Measurements from ENCODE around the gene BTBD2. TPM values are rescaled to one million over a fixed set of nuclear protein-coding genes. Genes with fewer than 3 reads are reported as not detected.

Gene BTBD2
- 65.7 TPM for total RNA-seq

DNA sequence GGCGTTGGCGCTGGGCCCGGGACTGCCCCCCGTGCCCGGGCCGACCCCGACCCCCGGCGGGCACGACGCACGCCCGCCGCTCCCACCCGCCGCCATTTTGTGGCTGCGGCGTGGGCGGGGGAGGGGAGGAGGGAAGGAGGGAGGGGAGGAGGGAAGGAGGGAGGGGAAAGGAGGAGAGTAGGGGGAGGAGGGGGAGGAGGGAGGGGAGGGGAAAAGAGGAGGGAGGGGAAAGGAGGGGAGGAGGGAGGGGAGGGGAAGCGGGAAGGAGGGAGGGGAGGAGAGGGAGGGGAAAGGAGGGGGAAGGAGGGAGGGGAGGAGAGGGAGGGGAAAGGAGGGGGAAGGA, at the start of gene BTBD2:
BTBD2 (minus strand) TSS at position 107 of the 343 bp plus-strand sequence; CDS start at position 96, 11 bp downstream.
- intact Hi-C loops (cut with DNase I): loop anchor here (5.0 kb wide), 1 partner anchor 62 kb away; no protein-coding TSS in a partner anchor
- peak; percentile 84 for DNase-seq (ENCODE audit: low spot score)
- no peak for ATAC-seq

DNA sequence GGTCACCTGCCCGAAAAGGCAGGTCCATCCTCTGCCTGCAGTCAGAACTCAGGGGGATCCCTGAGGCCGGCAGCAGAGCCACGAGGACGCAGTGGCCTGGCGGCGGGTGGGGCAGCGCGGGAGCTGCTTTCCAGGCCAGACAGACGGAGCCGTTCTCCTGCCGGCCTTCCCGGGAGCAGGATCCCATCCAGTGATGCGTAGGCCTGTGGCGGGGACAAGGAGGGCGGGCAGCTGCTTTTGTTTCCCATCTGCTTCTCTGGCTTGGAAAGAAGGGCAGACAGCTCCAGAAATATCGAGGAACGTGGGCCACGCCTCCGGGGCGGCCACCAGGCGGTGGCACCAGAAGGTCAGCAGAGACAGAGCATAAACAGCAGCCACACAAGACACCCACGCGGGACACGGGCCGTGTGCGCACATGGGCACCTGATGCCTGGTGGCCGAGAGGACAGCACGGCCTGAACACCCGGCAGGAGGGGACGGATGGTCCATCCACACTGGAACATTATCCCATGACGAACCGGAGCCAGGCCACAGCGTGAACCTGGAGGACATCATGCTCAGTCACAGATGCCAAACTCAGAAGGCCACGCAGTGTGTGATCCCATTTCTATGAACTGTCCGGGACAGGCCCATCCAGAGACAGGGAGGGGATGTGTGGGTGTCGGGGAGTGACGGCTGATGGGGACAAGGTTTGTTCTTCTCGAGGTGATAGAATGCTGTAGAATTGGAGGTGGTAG, 49.4 kb upstream of the BTBD2 start:
- ATAC-seq: no peak
- peak; percentile 69 for DNase-seq (ENCODE audit: low spot score)

DNA sequence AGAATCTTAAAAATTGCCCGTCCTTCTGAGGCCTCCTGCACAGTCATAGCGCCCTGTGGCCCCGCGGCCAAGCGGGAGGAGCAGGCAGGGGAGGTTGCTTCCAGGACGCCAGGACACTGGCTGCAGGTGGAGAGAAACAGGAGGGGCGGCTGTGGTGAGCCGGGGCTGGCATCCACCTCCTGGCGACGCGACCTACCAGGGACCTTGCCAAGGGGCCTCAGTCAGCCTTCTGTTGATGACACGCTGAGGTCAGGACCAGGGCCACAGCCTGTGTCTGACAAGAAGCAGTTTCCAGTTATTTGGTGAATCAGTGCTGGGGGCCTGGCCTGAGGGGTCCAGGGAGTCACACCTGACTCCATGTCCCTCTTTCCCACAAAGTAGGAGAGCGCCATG, 48.9 kb upstream of the BTBD2 start:
- DNase-seq (ENCODE audit: low spot score) (no peak), ATAC-seq (no peak)
- intact Hi-C loops (cut with DNase I): no loop called here

More for the DNA sequence above, 49.4 kb upstream of the BTBD2 start:
- intact Hi-C loops (cut with DNase I): no loop called here

DNA sequence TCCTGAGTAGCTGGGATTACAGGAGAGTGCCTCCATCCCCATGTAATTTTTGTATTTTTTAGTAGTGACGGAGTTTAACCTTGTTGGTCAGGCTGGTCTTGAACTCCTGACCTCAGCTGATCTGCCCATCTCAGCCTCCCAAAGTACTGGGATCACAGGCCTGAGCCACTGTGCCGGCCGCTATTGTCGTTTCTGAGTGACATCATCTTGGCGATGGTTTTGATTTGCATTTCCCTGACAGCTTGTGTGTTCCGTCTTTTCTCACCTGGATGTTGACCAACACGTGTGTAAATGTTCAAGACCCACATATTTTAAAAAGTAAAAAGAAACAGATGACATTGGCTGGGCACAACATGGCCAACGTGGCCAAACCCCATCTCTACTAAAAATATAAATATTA, 48.3 kb upstream of the BTBD2 start:
- no peak for DNase-seq (ENCODE audit: low spot score)
- ATAC-seq: no peak
- intact Hi-C loops (cut with DNase I): no loop called here

DNA sequence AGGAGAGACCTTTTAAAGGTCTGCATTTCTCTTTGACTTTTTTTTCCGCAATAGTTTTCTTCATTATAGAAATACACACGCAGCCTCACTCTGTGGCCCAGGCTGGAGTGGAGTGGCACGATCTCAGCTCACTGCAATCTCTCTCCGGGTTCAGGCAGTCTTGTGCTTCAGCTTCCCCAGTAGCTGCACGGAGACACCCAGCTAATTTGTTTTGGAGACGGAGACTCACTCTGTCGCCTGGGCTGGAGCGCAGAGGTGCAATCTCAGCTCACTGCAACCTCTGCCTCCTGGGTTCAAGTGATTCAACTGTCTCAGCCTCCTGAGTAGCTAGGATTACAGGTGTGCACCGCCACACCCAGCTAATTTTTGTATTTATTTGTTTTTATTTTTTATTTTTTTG, 47.3 kb upstream of the BTBD2 start:
- intact Hi-C loops (cut with DNase I): no loop called here
- ATAC-seq: no peak

DNA sequence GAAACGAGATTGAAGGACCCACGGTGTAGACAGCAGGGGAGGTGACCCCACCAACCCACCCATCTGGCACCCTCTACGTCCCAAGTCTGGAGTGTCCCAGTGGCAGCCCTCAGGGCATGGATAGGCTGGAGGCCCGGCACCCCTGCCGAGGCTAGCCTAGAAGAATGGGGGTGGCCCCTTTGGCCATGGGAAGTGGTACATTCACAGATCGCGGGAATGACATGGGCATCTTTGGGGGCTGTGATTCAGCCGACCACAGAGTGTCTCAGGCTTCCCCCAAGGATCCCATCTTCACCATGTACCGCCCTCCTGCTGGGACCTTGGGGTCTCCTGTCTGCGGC, 46.8 kb upstream of the BTBD2 start:
- DNase-seq (ENCODE audit: low spot score) (no peak), ATAC-seq (no peak)
- intact Hi-C loops (cut with DNase I): no loop called here

More for the DNA sequence above, 47.3 kb upstream of the BTBD2 start:
- DNase-seq (ENCODE audit: low spot score): no peak

DNA sequence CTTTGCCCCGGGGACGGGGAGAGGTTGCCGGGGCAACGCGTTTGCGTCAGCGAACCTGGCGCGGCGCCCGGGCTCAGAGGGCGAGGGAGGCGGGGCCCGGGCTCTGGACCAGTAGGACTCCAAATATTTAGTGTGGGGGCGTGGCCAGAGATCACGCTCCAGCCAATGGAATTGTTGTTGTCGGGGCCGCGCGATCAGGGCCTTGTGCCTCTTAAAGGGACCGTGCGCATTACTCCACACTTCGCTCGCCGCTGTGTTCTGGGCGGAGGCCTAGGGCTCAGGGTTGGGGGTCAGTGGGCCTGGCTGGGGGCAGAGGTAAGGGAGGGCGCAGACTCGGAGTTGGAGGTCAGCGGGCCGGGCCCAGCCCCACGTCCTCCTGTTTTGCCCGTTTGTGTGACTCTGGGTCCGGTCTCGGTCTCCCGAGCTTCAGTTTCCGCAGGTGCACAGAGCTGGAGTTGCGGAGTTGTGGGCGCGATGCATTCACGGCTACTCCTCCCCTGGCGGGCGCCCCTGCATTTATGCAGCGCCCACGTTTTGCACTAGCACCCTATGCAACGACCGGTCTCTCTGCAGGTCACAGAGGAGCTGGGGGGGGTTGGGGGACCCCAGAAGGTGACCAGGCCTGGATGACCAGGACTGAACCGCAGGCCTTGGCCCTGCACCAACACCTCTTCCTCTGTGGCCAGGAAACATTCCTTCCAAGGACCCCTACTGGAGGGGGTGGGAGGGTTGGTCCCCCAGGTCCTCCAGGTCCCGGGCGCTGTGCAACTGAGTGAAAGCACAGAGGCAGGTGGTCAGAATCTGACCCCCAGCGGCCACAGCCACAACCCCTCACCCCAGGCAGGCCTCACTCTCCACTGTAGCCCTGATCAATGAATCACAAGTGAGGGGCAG, 46.2 kb upstream of the BTBD2 start:
- intact Hi-C loops (cut with DNase I): no loop called here
- peak; percentile 100 for DNase-seq (ENCODE audit: low spot score)
- ATAC-seq: peak; percentile 90

DNA sequence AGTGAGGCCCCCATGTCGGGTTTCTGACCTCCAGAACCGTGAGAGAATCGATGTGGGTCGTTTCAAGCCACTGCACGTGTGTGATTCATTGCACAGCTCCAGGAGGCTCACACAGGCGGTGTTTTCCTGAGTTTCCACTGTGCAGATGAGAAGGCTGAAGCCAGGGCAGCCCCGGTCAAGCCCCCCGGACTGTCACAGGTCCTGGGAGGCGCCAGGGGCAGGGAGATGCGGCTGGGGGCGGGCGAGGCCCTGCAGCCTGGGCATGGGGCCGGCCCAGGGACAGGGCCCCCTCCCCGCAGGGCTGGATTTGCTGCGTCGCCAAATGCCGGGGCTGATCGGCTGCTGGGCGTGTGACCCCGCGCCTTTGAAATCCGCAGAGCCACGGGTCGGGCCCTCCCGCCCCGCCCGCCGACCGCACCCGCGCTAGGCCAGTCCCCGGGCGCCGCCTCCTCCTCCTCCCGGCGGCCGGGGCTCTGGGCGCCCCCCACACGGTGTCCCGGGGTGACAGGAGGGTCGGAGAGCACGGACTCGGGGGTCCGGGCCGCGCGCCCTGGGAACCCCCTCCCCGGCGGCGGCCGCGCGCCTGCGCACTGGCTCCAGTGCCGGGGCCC, 45.5 kb upstream of the BTBD2 start:
- intact Hi-C loops (cut with DNase I): no loop called here
- peak; percentile 29 for ATAC-seq
- DNase-seq (ENCODE audit: low spot score): peak; percentile 86

DNA sequence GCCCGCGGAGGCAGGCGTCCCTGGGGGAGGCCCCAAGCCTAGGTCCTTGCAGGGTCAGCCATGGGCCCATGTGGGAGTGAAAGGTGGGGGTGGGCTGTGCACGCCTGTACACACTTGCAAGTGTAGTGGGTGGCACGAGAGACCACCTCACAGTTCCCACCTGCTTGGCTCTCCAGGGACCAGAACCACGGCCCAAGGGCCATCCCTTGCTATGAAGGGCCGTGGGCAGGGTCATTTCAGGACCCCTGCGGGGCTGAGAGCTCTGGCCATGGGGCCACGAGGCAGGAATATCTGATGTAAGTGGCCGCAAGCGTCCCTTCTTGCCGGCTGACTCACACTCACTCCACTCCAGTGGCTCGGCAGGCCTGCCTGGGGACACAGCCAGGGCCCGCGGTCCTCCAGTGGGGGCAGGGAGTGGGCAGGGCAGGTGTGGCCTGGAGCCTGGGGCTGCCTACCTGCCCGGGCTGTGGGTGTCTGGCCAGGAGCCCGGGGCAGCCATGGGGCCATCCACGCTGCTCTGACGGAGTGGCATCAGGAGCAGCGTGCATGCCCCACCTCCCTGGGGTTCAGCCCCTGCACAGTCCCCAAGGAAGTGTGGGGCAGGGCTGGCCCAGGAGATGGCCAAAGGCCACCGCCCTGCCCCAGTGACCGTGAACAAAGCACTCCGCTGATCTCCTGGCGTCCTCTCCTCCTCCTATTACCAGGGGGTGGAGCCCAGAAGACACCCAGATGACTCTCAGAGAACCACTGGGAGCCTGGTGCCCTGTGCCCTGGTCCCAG, 44.1 kb upstream of the BTBD2 start:
- peak; percentile 79 for DNase-seq (ENCODE audit: low spot score)
- ATAC-seq: peak; percentile 13
- intact Hi-C loops (cut with DNase I): no loop called here

DNA sequence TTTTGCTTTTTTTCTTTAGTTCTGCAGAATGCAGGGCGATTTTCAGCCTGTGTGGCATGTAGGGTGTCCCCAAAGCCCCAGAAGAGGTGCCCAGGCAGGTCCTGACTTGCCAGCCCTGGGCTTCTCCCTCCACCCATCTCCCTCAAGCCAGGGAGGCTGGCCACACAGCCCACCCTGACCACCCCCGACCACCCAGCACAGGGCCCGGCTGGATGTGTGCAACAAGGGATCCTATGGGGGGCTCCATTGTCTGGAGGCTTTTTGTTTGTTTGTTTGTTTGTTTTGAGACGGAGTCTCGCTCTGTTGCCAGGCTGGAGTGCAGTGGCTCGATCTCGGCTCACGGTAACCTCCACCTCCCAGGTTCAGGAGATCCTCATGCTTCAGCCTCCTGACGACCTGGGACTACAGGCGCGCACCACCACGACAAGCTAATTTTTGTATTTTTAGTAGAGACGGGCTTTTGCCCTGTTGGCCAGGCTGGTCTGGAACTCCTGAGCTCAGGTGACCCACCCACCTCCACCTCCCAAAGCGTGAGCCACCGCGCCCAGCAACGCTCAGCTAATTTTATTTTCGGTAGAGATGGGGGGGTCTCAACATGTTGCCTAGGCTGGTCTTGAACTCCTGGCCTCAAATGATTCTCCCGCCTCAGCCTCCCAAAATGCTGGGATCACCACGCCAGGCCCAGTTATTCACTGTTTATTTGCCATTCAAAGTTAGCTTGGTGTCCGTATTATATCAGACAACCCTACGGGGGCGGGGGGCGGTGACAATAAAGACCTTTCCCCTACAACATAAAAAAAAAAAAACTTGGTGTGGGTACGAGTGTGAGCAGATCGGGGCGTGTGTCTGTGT, 43.3 kb upstream of the BTBD2 start:
- ATAC-seq (no peak), DNase-seq (ENCODE audit: low spot score) (no peak)
- intact Hi-C loops (cut with DNase I): no loop called here

DNA sequence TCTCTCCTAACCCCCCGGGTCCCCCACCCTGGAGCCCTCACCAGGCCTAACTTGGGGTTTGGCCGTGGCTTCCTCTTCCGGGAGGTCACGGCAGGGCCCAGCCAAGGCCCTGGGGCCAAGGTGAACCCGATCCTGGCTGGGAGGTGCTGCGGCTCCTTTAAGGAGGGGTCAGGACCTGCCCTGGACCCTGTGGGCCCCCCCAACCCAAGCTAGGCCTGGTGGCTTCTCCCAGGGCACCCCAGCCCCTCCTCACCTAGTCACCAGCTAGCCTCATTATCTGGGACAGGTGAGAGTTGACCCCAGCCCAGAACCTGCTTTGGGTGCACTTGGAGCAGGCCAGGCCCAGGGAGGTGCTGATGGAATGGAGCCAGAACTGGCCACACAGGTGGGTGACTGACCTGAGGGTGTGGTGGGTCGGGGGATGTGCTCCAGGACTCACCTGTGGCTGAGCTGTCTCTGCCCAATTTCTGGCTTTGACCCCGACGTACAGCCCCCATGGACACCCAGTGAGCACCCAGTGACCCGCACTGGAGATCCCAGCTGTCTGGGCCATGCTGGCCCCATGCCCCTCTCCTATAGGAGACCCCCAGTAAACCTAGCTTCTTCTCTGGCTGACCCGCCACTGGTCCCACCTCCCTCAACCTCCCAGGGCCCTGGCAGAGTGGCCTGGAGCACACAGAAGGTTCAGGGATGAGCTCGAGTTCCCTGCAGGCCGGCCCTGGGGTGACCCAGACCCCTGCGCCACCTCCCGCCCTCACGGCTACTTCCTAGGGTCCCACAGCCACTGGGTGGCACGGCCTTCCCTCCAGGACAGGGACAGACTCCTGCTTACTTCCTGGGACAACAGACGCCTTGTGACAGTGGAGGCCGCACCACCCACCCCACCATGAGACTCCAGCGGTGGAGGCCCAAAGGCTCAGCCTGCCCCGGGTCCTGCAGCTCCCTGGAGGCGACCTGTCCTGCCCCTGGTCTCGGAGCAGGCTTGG, 42.3 kb upstream of the BTBD2 start:
- no peak for ATAC-seq

DNA sequence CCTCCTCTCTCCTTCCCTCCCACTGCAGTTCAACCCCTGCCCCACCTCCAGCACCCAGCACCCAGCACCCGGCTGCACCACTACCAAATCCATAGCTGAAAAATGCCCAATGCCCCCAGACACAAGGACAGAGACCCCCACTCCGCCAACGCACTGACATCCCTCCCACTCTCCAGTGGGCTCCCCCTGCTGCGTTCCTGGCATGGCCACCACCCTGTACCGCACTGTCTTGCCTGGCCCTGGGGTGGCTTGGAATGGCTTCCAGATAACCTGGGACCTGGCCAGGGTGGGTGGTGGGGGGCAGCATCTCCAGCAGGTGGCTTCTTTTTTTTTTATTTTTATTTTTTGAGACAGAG, 41.3 kb upstream of the BTBD2 start:
- ATAC-seq: no peak
- intact Hi-C loops (cut with DNase I): no loop called here
- peak; percentile 72 for DNase-seq (ENCODE audit: low spot score)

More for the DNA sequence above, 42.3 kb upstream of the BTBD2 start:
- peak; percentile 68 for DNase-seq (ENCODE audit: low spot score)
- intact Hi-C loops (cut with DNase I): no loop called here

DNA sequence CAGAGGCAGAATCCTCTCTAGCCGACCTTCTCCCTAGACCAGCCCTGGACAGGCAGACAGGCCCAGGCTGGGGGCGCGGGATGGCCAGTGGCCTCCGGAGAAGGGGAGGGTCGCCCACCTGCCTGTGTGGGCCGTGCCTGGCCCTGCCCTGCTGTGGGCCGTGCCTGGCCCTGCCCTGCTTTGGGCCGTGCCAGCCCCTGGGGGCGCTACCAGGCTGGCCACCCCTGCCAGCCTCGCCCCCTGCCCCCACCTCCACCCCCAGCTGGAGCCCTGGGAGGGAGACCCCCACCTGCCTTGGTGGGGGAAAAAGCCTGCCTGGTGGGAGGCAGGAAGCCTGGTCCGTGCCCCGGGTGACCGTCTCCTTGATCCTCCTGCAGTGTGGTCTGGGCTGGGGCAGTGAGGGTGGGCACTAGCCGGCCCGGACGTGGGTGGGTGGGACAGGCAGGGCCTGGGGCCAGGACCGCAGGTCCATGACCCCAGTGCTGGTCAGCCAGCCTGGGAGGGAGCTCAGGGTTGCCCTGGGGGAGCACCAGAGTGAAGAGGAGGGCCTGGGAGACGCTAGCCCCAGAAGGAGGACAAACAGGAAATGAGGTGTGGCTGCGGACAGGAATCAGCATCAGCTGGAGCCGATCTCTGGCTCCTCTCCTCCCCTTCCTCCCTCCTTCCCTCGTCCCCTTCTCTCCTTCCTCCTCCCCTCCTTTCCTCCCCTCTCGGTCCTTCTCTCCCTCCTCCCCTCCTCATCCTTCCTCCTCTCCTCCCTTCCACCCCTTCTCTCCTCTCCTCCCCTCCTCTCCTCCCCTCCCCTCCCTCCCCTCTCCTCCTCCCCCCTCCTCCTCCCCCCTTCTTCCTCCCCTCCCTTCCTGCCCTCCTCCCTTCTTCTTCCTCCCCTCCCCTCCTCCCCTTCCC, 40.7 kb upstream of the BTBD2 start:
- ATAC-seq: peak; percentile 73
- intact Hi-C loops (cut with DNase I): no loop called here
- peak; percentile 82 for DNase-seq (ENCODE audit: low spot score)

DNA sequence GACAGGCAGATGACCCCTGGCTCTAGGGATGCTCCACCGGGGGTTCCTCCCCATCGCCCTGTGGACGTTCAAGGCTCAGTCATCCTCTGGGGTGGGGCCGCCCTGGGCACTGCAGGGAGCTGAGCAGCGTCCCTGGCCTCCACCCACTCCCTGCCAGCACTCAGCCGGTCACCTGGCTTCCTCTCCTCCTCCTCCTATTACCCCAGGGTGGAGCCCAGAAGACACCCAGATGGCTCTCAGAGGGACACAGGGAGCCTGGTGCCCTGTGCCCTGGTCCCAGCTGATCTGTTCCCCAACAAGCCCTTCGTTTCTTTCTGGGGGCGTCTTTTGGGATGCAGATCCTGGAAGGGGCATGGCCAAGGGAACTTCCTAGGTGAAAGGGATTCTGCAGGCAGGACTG, 39.2 kb upstream of the BTBD2 start:
- ATAC-seq (no peak), DNase-seq (ENCODE audit: low spot score) (no peak)
- intact Hi-C loops (cut with DNase I): no loop called here

DNA sequence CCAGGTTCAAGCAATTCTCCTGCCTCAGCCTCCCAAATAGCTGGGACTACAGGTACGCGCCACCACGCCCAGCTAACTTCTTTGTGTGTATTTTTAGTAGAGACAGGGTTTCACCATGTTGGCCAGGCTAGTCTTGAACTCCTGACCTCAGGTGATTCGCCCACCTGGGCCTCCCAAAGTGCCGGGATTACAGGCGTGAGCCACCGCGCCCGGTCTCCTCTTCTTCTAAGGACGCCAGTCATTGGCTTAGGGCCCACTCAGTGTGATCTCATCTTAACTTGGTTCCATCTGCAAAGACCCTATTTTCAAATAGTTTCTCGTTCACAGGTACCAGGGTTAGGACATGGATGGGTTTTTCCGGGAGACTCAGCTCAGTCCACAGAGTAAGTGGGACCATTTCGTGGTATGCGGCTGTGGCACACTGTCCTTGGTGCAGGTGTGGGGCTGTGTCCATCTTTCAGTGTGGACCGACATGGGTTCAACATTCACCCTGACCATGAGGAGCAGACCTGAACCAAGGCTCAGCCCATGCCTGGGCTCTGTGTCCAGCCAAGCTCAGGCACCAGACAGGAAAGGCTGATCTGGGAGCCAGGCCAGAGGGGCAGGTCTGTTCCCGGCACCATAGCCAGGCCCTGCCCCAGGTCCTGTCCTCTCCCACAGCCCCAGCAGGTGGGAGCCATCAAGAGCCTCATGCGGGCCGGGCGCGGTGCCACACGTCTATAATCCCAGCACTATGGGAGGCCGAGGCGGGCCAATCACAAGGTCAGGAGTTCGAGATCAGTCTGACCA, 38.3 kb upstream of the BTBD2 start:
- ATAC-seq (peak; percentile 0), DNase-seq (ENCODE audit: low spot score) (peak; percentile 82)
- intact Hi-C loops (cut with DNase I): no loop called here
